HG02884 (cell line): ENCODE data around the gene CHRNA10.

Experiments used
- ATAC-seq: cut with Tn5 transposase; IDR thresholded peaks from one replicate; pipeline ENCODE4 v1.9.1; 2021; ENCODE audit warnings: mild to moderate bottlenecking, moderate library complexity; ENCODE audit not compliant: unreplicated experiment

Gene CHRNA10

GRCh38 chr11:3635641-3636375 lies 35.4 kb downstream of the CHRNA10 start:
- ATAC-seq = no peak

GRCh38 chr11:3632070-3632660 lies 39.0 kb downstream of the CHRNA10 start:
- no peak for ATAC-seq

- ATAC-seq = no peak
These were observed 39.9 kb downstream of the CHRNA10 start for GRCh38 chr11:3631331-3631730.

GRCh38 chr11:3627291-3627690 lies 43.9 kb downstream of the CHRNA10 start:
- ATAC-seq = no peak

GRCh38 chr11:3626250-3626960 lies 44.8 kb downstream of the CHRNA10 start:
- no peak for ATAC-seq

- ATAC-seq = no peak
These were observed 47.3 kb downstream of the CHRNA10 start for GRCh38 chr11:3623767-3624458.

- ATAC-seq = no peak
These were observed 48.1 kb downstream of the CHRNA10 start for GRCh38 chr11:3623121-3623520.

GRCh38 chr11:3622521-3622920 lies 48.7 kb downstream of the CHRNA10 start:
- ATAC-seq = no peak

GRCh38 chr11:3617990-3618389 lies 53.2 kb downstream of the CHRNA10 start:
- ATAC-seq = no peak

- no peak for ATAC-seq
These were observed 54.3 kb downstream of the CHRNA10 start for GRCh38 chr11:3616721-3617460.

- no peak for ATAC-seq
These were observed 55.2 kb downstream of the CHRNA10 start for GRCh38 chr11:3615998-3616397.
